Amniotic epithelial cell (primary cell): Measurements from ENCODE around the gene ABCB1.

ENCODE experiments used
- DNase-seq: peaks from one replicate; pipeline ENCODE4 v3.0.0-alpha.2; 2010; ENCODE audit warnings: low read depth

Gene ABCB1

DNA sequence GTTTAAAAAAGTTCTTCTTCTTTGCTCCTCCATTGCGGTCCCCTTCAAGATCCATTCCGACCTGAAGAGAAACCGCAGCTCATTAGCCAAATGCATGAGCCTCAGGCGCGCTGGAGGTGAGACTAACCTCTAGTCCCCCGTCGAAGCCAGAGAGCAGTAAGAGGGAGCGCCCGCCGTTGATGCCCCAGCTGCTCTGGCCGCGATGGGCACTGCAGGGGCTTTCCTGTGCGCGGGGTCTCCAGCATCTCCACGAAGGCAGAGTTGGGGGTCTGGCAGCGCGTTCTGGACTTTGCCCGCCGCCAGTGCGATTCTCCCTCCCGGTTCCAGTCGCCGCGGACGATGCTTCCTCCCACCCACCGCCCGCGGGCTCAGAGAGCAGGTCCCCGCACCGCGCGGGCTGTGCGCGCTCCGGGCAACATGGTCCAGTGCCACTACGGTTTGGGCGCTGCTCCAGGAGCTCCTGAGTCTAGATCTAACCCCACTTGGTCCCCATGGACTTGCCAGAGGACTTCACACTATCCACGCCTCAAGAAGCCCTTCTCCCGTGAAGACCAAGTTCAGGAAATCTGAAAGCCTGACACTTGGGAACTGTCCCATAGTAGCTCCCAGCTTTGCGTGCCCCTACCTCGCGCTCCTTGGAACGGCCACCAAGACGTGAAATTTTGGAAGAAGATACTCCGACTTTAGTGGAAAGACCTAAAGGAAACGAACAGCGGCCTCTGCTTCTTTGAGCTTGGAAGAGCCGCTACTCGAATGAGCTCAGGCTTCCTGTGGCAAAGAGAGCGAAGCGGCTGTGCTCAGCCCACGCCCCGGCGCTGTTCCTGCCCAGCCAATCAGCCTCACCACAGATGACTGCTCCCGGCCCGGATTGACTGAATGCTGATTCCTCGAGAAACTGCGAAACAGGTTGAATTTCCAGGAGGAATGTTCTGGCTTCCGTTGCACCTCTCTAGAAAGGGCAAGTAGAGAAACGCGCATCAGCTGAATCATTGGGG, at the start of gene ABCB1:
Gene ABCB1, minus strand, starts transcription at position 755 of the 995 bp plus-strand sequence. Its CDS starts 700 bp downstream, at position 55.
- peak; percentile 17 for DNase-seq

DNA sequence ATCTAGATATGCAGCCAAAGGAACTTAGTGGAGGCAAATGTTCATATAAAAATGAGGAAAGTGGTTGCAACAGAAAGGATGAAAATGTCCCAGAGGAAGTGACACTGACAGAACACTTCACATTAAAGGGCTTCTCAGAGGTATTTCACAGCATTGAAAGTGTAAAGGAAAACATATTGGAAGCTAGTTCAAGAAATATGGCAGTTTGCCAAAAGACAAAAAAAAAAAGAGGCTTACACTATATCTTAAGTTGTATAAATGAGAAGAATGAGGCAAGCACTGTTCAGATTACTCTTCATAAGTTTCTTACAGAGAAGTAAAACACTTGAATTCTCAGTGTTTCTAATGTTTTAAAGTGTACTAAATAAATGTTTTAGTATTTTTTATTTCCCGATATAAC, 47.6 kb upstream of the ABCB1 start:
- no peak for DNase-seq

DNA sequence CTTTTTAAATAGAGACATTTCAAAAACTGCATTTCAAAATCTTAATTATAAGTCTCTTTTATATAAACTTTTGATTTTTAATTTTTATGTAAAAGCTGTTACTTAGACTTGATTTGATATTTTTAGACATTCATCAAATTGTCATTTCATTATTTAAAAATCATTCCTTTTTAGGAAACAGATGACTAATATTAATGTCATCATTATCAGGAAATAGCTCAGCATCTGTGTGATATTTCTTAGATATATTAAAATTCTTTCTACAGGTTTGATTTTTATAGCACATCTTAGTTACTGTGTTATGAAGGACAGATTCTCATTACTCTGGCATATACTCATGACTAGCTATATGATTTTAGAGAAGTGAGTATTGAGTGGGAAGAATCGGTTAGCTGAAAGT, 44.8 kb upstream of the ABCB1 start:
- no peak for DNase-seq

DNA sequence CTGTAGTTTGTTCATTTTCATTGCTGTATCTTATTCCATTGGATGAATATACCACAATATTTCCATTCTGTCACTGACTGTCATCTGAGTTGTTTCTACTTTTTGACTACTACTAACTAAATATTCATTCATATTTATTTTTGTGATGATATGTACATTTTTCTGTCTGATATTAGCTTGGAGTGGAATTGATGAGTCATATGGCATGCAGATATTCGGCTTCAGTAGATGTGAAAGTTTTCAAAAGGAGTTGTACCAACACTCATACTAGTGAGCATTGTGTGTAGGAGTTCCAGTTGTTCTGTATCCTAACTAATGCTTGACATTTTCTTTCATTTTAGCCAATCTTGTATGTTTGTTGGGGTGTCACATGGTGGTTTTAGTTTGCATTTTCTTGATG, 35.2 kb upstream of the ABCB1 start:
- DNase-seq: no peak

DNA sequence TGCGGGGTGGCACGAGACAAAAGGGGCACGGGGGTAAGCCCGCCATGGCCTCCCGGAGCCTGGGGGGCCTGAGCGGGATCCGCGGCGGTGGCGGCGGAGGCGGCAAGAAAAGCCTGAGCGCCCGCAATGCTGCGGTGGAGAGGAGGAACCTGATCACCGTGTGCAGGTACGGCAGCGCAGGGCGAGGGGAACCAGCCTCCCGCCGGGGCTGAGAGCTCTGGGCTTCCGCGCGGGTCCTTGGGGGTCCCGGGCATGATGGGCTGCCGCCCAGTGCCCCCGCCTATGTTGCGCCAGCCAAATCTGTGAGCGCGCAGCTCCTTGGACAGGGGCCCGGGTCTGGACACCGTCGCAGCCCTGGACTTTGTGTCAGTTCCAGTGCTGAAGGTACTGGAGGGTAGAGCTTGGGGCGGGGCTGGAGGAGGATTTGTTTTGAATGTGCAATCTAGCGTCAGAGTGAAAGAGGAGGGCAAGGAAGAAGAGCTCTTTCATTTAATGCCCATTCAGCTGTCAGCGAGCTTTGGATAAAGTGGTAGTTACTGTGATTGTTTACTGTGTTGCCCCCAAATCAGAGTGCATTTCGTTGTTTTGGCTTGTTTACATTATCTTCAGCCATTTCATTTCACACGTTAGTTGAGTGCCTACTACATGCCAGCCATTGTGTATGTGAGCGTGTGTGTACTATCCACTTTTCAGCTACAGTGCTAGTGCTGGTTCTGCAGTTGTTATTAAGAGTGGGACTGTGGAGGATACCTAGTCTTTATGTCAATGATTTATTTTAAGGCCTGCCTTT, 28.3 kb upstream of the ABCB1 start:
- peak; percentile 3 for DNase-seq

DNA sequence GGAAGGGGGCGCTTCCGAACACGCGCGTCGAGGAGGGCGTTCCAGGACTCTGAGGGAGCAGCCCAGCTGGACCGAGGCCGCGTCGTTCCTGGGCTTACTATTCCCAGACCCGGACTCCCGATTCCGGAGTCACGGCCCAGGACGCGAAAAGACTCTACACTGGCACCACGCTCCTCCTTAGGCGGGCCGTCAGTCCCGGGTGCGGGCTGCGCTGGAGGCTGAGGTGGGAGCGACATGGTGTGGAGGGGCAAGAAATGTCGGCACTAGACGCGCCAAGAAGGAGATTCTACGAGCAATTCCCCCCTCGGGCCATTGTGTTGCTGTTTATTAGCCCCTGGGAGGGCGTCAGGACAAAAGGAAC, 26.9 kb upstream of the ABCB1 start:
- no peak for DNase-seq

DNA sequence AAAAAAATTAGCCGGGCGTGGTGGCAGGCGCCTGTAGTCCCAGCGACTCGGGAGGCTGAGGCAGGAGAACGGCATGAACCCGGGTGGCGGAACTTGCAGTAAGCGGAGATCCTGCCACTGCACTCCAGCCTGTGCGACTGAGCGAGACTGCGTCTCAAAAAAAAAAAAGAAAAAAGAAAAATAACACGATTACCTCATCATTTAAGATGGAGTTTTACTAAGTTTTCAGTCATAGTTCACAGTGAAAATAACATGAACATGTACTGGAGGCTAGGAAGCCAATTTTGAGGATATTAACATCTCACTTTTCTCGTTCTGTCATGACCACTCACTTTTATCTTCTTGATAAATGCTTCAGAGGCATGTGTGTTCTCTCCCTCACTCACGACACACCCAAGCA, 24.4 kb upstream of the ABCB1 start:
- DNase-seq: no peak

DNA sequence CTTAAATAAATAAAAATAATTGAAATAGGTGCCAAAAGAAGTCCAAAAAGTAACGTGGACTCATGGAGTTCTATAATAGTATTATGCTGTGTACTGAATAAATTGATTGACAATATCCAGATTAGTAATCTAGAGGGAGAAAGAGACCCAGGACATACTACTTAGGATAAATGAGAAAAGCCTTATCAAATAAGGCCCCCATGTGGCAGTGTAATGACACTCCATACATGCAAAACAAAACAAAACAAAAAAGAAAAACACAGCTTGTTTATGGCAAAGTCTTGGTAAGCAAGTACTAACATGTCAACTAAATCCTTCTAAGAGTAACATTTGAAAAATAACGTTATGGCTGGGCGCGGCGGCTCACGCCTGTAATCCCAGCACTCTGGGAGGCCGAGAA, 23.9 kb upstream of the ABCB1 start:
- no peak for DNase-seq

DNA sequence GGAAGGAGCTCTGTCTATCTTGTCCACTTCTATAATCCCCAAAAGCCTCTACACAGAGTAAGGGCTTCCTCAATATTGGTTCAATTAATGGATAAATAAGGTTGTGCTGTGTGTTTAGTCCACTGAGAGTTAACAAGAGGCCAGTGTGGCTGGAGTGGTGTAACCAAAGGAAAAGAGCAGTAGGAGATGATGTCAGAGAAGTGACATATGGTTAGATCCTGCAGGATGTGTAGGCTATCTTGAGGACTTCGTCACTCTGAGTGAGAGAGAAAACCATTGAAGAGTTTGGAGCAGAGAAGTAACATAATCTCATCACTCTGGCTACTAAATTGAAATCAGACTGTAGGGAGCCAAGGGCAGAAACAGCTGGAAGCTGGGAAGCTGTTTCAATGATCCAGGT, 14.5 kb upstream of the ABCB1 start:
- DNase-seq: no peak

DNA sequence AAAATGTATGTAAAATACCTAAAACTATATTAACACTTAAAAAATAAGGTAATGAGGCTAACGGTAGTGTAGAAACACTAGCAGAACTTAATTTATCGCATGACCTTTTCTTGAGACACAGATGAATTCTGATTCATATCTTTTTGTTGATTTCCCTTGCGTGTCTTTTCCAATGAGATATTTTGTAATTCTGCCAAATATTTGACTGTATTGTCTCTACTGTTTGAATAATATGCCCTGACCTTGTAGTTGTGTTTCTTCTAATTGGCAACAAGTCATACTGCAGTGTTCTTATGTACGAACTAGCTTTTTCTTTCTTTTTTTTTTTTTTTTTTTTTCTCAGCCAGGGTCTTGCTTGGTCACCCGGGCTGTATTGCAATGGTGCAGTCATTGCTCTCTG, 9.2 kb upstream of the ABCB1 start:
- DNase-seq: no peak

DNA sequence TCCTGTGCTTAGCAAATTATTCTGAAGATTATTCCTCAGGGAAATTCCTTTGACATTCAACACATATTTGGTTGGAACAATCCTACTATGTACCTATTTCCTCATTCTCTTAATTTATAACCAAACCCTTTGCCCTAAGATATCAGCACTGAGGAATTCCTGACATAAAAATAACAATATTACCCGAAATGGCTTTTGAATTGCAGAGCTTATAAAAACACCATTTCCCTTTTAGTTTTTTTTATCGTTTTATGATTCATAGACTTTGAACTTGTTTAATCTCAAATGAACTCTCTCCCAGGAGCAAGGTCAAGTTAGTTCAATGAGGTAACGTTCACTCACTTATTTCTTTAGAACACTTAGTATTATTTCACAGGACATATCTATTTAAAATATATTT, 7.7 kb upstream of the ABCB1 start:
- no peak for DNase-seq

DNA sequence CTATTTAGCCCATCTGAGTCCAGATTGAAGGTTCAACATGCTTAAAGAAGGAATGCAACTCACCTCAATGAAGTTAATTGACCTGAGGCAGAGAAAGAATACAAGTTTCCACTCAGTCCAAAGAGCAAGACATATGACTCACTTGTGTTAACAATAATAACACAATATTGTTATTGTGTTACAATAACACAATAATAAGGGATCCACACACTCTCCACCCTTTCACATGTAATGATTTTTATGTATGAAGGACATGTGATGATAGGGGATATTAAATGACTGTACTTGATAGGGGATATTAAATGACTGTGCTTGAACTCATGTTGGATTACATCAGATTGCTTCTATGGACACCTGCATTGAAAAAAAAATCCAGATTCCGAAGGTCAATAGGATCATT, 3.6 kb upstream of the ABCB1 start:
- no peak for DNase-seq

DNA sequence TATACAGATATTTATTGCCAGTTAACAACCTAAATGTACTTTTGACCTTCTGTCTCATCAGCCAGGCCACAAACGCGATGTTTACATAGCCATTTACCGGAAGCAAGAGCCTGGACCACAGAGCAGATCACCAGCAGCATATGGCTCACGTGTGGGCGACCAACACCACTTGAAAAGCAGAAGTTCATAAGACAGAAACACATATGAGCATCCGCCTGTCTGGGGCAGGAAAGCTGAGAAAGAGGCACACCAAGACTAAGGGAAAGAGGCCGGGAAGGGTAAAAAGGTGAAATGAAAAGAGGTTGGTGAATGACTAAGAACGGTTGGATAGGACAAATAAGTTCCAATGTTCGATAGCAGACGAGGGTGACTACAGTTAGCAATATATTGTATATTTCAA, 1.3 kb downstream of the ABCB1 start:
- DNase-seq: no peak

DNA sequence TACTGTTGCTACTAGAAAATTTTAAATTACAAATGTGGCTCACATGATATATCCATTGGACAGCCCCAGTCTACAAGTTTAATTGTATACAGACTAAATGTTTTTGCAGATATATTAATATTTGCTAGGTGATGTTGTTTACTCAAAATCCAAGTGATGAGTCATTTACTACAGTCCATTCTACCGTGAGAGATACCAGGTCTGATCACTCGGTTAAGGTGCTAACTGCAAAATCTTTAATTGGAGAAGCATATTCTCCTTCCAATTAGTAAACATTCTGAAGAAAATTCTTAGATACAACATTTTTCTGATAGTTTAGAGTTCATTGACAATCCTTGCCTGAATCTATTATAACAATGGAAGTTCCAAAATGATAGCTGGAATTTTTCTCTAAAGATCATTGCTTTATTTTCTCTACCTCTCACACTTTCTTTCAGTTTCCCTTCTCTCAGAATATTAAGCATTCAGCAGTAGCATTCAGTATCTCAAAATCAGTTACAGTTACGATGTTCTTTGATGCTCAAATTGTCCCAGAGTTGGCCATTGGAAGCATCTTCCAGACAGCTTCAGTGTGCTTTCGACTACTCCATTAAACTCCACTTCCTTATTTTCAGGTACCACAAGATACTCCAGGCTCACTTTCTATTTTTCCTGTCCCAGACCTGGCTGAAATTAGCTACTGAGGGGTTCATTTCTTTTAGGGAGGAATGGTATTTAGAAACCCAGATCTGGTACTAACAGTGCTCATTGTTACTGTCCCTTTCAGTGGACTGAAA, 2.3 kb downstream of the ABCB1 start:
- DNase-seq: no peak

DNA sequence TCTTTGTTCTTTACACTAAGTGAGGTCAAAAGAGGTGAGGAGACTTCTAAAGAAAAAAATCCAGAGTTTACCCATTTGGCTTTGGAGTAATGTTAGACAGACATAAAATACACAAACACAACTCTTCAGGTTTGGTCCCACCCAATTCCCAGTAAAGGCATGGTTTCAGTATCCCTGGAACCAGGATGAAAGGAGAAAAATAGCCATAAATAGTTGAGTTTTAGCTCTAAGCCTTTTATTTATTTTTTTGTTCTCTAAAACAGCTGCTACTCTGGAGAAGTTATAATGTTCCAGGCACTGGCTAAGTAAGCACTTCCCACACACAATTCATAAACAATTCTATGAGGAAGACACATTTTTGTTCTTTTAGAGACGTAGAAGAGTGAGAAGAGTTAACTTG, 4.0 kb downstream of the ABCB1 start:
- DNase-seq: no peak

DNA sequence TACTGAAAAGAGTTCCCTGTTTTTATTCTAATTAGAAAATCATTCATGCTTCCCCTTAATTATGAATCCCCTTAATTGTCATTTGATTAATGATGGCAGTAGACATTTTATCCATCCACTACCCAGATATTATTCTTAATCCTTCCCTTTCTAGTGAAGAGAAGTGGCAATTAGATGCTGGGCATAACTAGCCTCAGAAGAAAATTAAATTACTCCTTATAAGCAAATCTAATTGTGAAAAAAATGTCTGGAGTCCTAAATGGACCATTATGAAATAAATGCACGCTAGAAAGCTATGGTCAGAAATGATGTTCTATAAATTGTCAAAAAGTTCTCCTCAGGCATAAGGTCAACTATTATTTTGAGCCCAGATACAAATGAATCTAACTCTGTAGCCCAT, 4.5 kb downstream of the ABCB1 start:
- DNase-seq: no peak

DNA sequence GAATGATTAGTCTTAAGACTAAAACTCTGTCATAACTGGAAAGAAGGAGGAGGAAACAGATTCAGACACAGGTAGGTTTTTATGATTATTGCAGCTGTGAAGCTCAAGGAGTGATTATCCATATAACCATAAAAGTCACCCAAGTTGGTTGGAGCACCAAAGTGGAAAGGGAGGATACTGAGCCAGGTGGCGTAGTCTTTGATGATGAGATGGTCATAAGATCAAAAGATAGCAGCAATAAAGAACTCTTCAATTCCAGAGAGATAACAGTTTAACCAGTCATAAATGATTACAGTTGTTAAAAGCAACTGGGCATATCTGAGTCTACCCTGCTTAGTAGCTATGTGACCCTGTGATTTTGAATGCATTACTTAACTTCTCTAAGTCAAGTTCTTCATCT, 8.4 kb downstream of the ABCB1 start:
- DNase-seq: no peak

DNA sequence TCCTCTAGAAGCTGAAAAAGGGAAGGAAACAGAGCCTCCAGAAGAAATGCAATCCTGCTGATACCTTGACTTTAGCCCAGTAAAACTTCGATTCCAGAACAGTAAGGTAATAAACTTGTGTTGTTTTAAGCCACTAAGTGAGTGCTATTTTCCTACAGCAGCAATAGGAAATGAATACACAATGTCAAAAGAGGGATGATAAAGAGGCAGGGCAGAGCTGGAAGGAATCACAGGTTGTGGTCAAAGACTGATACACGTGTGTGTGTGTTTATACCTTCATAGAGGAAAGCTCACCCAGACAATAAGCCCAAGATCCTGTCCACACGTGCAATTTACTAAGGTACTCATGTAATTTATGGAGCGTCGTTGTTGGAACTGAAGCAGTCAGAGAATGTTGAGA, 9.5 kb downstream of the ABCB1 start:
- DNase-seq: no peak

DNA sequence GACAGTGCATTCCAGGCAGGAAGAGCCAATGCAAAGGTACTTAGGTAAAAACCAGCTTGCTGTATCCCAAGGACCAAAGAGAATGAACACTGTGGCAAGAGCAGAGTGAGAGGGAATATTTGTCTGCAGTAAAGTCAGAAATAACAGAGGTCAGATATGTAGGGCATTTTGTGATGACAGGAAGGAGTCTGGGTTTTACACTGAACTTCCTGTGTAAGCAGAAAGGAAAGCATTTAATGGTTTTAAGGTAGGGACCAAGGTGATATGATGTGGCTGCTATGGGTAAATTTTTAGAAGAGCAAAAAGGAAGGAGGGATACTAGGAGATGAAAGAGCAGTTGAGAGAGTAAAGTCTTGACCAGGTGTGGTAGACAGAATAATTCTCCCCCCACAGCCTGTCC, 10.1 kb downstream of the ABCB1 start:
- no peak for DNase-seq

DNA sequence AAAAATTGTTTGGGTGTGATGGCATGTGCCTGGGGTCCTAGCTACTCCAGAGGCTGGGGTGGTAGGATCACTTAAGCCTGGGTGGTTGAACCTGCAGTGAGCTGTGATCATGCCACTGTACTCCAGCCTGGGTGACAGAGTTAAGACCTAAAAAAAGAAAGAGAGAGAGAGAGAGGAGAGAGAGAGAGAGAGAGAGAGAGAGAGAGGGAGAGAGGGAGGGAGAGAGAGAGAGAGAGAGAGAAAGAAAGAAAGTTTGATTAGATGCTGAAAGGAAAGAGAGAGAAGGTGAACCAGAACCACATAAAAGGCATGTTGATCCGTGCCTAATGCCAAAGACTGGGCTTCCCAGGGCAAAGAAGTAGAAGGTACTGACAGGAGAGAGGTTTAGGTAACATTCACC, 11.1 kb downstream of the ABCB1 start:
- no peak for DNase-seq

DNA sequence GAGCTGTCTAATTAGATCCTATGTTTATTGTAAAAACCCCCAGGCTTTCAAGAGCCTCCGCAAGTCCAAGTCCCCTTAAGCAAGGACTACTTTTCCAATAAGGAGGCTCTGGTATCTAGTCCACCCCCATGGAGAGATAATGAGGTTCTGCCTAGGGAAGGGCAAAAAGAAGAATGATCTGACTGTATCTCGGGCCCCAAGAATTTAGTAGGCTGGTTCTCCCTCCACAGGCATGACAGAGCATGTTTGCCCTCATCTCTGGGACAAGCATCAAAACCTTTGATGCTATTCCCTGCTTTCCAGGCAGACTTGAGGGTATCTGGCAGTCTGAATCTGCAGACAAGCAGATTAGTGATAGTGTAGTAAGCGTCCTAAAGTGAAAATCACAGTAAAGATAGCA, 19.0 kb downstream of the ABCB1 start:
- DNase-seq: no peak

DNA sequence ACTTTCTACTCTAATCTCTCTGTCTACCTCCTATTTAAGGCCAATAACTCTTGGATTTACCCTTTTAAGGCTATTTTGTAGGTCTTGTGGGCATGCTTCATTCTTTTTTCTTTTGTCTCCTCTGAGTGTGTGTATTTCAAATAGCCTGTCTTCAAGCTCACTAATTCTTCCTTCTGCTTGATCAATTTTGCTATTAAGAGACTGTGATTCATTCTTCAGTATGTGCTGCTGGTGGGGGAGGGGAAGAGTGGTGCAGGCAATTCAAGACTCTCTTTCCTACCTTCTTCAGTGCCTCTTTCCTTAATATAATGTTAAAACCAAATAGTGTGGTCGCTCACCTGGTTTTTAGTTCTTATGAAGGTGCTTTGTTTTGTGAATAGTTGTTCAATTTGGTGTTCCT, 20.0 kb downstream of the ABCB1 start:
- DNase-seq: no peak

DNA sequence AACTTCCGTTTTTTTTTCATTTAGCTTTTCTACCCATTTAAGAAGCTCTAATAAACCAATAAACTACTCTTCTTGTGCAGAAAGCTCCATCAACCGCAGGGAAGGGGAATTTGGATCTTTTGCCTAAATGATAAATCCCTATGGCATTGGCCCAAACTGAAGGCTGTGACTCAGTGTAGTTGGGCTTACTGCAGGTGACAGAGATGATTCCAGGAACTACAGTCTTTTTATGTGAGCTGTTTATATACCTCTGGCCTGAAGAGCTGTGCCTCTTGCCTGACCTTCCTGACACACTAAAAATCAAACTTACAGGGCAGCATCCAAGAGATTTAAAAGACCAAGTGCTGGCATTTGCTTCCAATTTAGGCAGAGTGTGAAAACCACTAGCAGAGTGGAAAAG, 25.2 kb downstream of the ABCB1 start:
- DNase-seq: no peak
